Adrenal gland (tissue), 5 donors: ENCODE results near the gene HABP2.

Experiments used
- POLR2A ChIP-seq, 2 donors: fragments of 450-650 bp; IDR thresholded peaks; one replicate each; pipeline ENCODE4 v1.6.1; 2017; ENCODE audit warnings: antibody characterized with exemption in 2 of 2, mild to moderate bottlenecking in 2 of 2, moderate library complexity in 1 of 2
- TF ChIP-seq, protein P1 (sequence below), 6 experiments: fragments of 450-650 bp in 4 of 6; fragments of 200-600 bp in 2 of 6; sonication (generic) in 1 of 6; IDR thresholded peaks; 1 replicate in 5 of 6; 2 replicates in 1 of 6; pipeline versions ENCODE4 v1.5.1 to v1.8.0; 2016 to 2021; ENCODE audit warnings: antibody characterized with exemption in 6 of 6, mild to moderate bottlenecking in 2 of 6, moderate library complexity in 1 of 6
- donor health status: DM: no; HTN: no; CAD: no.

DNA sequence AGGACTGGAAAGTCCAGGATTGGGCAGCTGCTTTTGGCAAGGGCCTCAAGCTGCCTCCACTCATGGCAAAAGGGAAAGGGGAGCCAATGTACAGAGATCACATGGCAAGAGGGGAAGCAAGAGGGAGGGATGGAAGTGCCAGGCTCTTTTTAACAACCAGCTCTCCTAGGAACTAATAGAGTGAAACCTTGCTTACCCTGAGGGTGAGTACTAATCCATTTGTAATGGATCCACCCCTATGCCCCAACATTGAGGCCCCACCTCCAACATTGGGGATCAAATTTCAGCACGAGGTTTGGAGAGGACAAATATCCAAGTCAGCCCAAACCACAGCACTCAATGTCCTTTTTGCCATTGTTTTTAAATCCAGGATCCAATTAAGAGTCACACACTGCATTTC, 12.5 kb downstream of the HABP2 start:
- no peak for TF ChIP-seq POLR2A (IDR thresholded peaks at IDR 0.05)
- TF ChIP-seq, protein P1, sequence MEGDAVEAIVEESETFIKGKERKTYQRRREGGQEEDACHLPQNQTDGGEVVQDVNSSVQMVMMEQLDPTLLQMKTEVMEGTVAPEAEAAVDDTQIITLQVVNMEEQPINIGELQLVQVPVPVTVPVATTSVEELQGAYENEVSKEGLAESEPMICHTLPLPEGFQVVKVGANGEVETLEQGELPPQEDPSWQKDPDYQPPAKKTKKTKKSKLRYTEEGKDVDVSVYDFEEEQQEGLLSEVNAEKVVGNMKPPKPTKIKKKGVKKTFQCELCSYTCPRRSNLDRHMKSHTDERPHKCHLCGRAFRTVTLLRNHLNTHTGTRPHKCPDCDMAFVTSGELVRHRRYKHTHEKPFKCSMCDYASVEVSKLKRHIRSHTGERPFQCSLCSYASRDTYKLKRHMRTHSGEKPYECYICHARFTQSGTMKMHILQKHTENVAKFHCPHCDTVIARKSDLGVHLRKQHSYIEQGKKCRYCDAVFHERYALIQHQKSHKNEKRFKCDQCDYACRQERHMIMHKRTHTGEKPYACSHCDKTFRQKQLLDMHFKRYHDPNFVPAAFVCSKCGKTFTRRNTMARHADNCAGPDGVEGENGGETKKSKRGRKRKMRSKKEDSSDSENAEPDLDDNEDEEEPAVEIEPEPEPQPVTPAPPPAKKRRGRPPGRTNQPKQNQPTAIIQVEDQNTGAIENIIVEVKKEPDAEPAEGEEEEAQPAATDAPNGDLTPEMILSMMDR (IDR thresholded peaks at IDR 0.05), result no peak
